Activated T-helper 1 cell treated with anti-CD3 and anti-CD28 coated beads, Interleukin-2, amount 50 U/mL, for 16 hours (primary cell): ENCODE results near the gene DPCD.

Experiments used
- DNase-seq, 2 donors: peaks; one replicate each; pipeline ENCODE4 v3.0.0-alpha.2; 2020; ENCODE audit warnings: low read depth in 1 of 2, low spot score in 1 of 2

Gene DPCD

GRCh38 chr10:101567165-101568006 is 20.7 kb upstream of the DPCD start:
- DNase-seq = no peak

GRCh38 chr10:101568054-101568745 is 19.9 kb upstream of the DPCD start:
- no peak for DNase-seq

- DNase-seq = no peak
These were observed 18.8 kb upstream of the DPCD start for GRCh38 chr10:101569323-101569621.

- DNase-seq = peak; percentile 67 to 73
These were observed 18.3 kb upstream of the DPCD start for GRCh38 chr10:101569622-101570427.

- no peak for DNase-seq
These were observed 17.5 kb upstream of the DPCD start for GRCh38 chr10:101570428-101571270.

- DNase-seq = no peak
These were observed 16.7 kb upstream of the DPCD start for GRCh38 chr10:101571271-101571925.

GRCh38 chr10:101572126-101572525 is 16.0 kb upstream of the DPCD start:
- DNase-seq = no peak

GRCh38 chr10:101572785-101573184 is 15.3 kb upstream of the DPCD start:
- DNase-seq = no peak

GRCh38 chr10:101573885-101574753 is 14.0 kb upstream of the DPCD start:
- DNase-seq = no peak

- no peak for DNase-seq
These were observed 13.0 kb upstream of the DPCD start for GRCh38 chr10:101575091-101575490.

GRCh38 chr10:101575580-101576210 is 12.4 kb upstream of the DPCD start:
- no peak for DNase-seq

- no peak for DNase-seq
These were observed 11.8 kb upstream of the DPCD start for GRCh38 chr10:101576211-101576863.

- no peak for DNase-seq
These were observed 10.8 kb upstream of the DPCD start for GRCh38 chr10:101577121-101577871.

GRCh38 chr10:101578192-101578591 is 9.9 kb upstream of the DPCD start:
- no peak for DNase-seq

- DNase-seq = no peak
These were observed 9.2 kb upstream of the DPCD start for GRCh38 chr10:101578803-101579515.

- no peak for DNase-seq
These were observed 8.6 kb upstream of the DPCD start for GRCh38 chr10:101579516-101579870.
